Kidney (tissue), 14 donors: ENCODE data around the gene QSOX1. TPM values are rescaled to one million over a fixed set of nuclear protein-coding genes. Genes with fewer than 3 reads are reported as not detected.

Experiments used
- DNase-seq, 5 donors: peaks; one replicate each; pipeline ENCODE4 v3.0.0-alpha.2; 2013 to 2020
- FAIRE-seq: peaks from 2 replicates; lab custom pipeline; 2012; peaks lifted over from hg19 to GRCh38; lab: Jason Lieb, UNC
- H3K27ac ChIP-seq, 2 donors: one replicate each; pipeline ENCODE4 v1.7.0; 2013; ENCODE audit warnings: low read depth in 2 of 2, low read length in 2 of 2, inconsistent platforms in 1 of 2
- H3K27me3 ChIP-seq: one replicate; pipeline ENCODE4 v1.7.1; 2013; ENCODE audit warnings: low read length, inconsistent platforms; ENCODE audit not compliant: control insufficient read depth, insufficient read depth
- H3K36me3 ChIP-seq, 3 donors: one replicate each; pipeline versions ENCODE4 v1.7.0 to v1.7.1; 2013; ENCODE audit warnings: low read length in 3 of 3, control low read depth in 1 of 3, inconsistent platforms in 1 of 3; ENCODE audit not compliant: insufficient read depth in 3 of 3, control insufficient read depth in 2 of 3
- H3K4me1 ChIP-seq, 3 donors: one replicate each; pipeline versions ENCODE4 v1.7.0 to v1.7.1; 2013; ENCODE audit warnings: low read length in 3 of 3, inconsistent platforms in 1 of 3, low read depth in 1 of 3; ENCODE audit not compliant: control insufficient read depth in 2 of 3, insufficient read depth in 2 of 3
- H3K4me3 ChIP-seq, 3 donors: one replicate each; pipeline versions ENCODE4 v1.7.0 to v1.8.1; 2013; ENCODE audit warnings: low read length in 3 of 3, control low read depth in 1 of 3, inconsistent platforms in 1 of 3
- H3K9ac ChIP-seq, 3 donors: one replicate each; pipeline versions ENCODE4 v1.7.0 to v1.7.1; 2013; ENCODE audit warnings: low read length in 3 of 3, control low read depth in 1 of 3, inconsistent platforms in 1 of 3
- H3K9me3 ChIP-seq, 3 donors: one replicate each; pipeline versions ENCODE4 v1.7.0 to v1.7.1; 2013; ENCODE audit warnings: low read length in 3 of 3, control low read depth in 1 of 3, inconsistent platforms in 1 of 3; ENCODE audit not compliant: control insufficient read depth in 2 of 3, insufficient read depth in 1 of 3
- CTCF ChIP-seq: IDR thresholded peaks from 3 replicates; pipeline ENCODE4 v1.5.1; 2012; ENCODE audit warnings: mild to moderate bottlenecking, moderate library complexity, borderline replicate concordance; ENCODE audit not compliant: insufficient read depth; ENCODE audit errors: extremely low read depth
- intact Hi-C: fragments of 100-400 bp; cut with DNase I; formaldehyde crosslinking; loops from one replicate; pipeline ENCODE4 v1.11.1; 2022
- polyA plus RNA-seq: library from polyadenylated mRNA; stranded (reverse); fragments of 350-450 nt; fragmentation: Illumina TruSeq; extraction: RNeasy Lipid Tissue Mini Kit (QIAGEN cat#74804); gene quantifications from one replicate; pipeline ENCODE4 v1.2.3, GENCODE V29; 2014; ENCODE audit warnings: low read depth, low replicate concordance; ENCODE audit not compliant: insufficient read depth
- total RNA-seq: library from RNA; stranded (reverse); fragmentation: NEBNext Ultra II Directional; extraction: Animal tissue kit (Norgen Biotek cat#: 25700); gene quantifications from one replicate; pipeline ENCODE4 v1.2.1, GENCODE V29; 2021
- donor health status: control.
- donor health status: control.
- donor health status: control.
- donor health status: control.
- donor health status: control.
- donor health status: DM: yes; HTN: yes; CAD: no.
- donor health status: Normal renal cell carcinoma (clear cell type).

Gene QSOX1
- total and polyA plus RNA-seq, 2 donors from 2014 or later: 94.5 to 111 TPM

- Histone ChIP-seq H3K27ac (peak overlapping the region in 1 of 2 donors; percentile 2), H3K9ac (no peak overlapping the region), H3K4me1 (peaks cover 0 to 11% (median 10%) of the 10 kb centered on the region in 3 donors), H3K9me3 (no peaks in the 10 kb centered on the region), H3K27me3 (no peaks in the 10 kb centered on the region), H3K36me3 (no peaks in the 10 kb centered on the region), H3K4me3 (no peak overlapping the region)
- DNase-seq (no peak), FAIRE-seq (no peak)
- no peak for TF ChIP-seq CTCF
- intact Hi-C loops: no loop called here
Measured at GRCh38 chr1:180158149-180159147, 3.8 kb downstream of the QSOX1 start.

GRCh38 chr1:180160357-180160756 lies 5.7 kb downstream of the QSOX1 start:
- Histone ChIP-seq H3K36me3 (no peaks in the 10 kb centered on the region), H3K9me3 (no peaks in the 10 kb centered on the region), H3K4me3 (no peak overlapping the region), H3K9ac (no peak overlapping the region), H3K27me3 (no peaks in the 10 kb centered on the region), H3K27ac (no peak overlapping the region), H3K4me1 (peaks cover 0 to 6% (median 6%) of the 10 kb centered on the region in 3 donors)
- no peak for TF ChIP-seq CTCF
- intact Hi-C loops: no loop called here
- FAIRE-seq: no peak
- DNase-seq: no peak

- peaks cover 0 to 6% (median 0%) of the 10 kb centered on the region in 3 donors for H3K4me1 ChIP-seq
- H3K9me3 ChIP-seq: no peaks in the 10 kb centered on the region
- FAIRE-seq (no peak), DNase-seq (no peak)
- H3K27ac ChIP-seq: no peak overlapping the region
- TF ChIP-seq CTCF: no peak
- intact Hi-C loops: no loop called here
- no peak overlapping the region for H3K9ac ChIP-seq
- H3K36me3 ChIP-seq: no peaks in the 10 kb centered on the region
- H3K27me3 ChIP-seq: no peaks in the 10 kb centered on the region
- no peak overlapping the region for H3K4me3 ChIP-seq
Measured at GRCh38 chr1:180163041-180163440, 8.4 kb downstream of the QSOX1 start.
